LNCAP (cell line): ENCODE data around the gene SCNN1B.

Experiments
- CTCF ChIP-seq: fragments of 450-650 bp; IDR thresholded peaks from 2 replicates; pipeline ENCODE4 v1.5.1; 2017; ENCODE audit warnings: mild to moderate bottlenecking

SCNN1B gene

GRCh38 chr16:23374721-23375510 is 72.8 kb downstream of the SCNN1B start:
- no peak for TF ChIP-seq CTCF

GRCh38 chr16:23375643-23376042 is 73.5 kb downstream of the SCNN1B start:
- no peak for TF ChIP-seq CTCF

- TF ChIP-seq CTCF, result no peak
These were observed 75.2 kb downstream of the SCNN1B start for GRCh38 chr16:23377071-23377931.

- no peak for TF ChIP-seq CTCF
These were observed 76.2 kb downstream of the SCNN1B start for GRCh38 chr16:23378256-23378655.

GRCh38 chr16:23378921-23379320 is 76.8 kb downstream of the SCNN1B start:
- no peak for TF ChIP-seq CTCF

- no peak for TF ChIP-seq CTCF
These were observed 77.6 kb downstream of the SCNN1B start for GRCh38 chr16:23379707-23380106.

GRCh38 chr16:23380501-23380951 is 78.4 kb downstream of the SCNN1B start:
- no peak for TF ChIP-seq CTCF
